ENCODE data around the gene GRIN2B.

The GRIN2B gene

DNA sequence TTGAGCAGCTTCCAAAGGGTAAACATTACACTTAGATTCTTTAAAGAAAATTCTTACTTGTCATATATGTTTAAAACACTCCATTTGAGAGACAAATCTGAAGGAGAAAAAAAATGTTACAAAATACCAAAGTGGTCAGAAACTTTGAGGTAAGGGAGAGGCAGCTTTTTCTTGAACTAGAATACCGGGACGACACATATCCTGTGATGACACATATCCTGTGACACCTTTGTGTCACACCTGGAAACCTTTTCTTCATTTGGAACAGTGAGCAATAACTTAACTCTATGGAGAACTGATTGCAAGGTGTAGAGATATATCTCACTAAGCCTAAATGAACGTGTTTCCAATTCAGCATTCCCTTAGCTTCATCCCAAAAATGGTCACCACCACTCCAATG, 4.6 kb upstream of the GRIN2B start:
- TF ChIP-seq, protein P1, sequence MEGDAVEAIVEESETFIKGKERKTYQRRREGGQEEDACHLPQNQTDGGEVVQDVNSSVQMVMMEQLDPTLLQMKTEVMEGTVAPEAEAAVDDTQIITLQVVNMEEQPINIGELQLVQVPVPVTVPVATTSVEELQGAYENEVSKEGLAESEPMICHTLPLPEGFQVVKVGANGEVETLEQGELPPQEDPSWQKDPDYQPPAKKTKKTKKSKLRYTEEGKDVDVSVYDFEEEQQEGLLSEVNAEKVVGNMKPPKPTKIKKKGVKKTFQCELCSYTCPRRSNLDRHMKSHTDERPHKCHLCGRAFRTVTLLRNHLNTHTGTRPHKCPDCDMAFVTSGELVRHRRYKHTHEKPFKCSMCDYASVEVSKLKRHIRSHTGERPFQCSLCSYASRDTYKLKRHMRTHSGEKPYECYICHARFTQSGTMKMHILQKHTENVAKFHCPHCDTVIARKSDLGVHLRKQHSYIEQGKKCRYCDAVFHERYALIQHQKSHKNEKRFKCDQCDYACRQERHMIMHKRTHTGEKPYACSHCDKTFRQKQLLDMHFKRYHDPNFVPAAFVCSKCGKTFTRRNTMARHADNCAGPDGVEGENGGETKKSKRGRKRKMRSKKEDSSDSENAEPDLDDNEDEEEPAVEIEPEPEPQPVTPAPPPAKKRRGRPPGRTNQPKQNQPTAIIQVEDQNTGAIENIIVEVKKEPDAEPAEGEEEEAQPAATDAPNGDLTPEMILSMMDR (IDR thresholded peaks at IDR 0.05) = no peak

GRCh38 chr12:13981990-13982389, 588 bp upstream of the GRIN2B start:
- TF ChIP-seq, protein P1 (IDR thresholded peaks at IDR 0.05) = no peak

GRCh38 chr12:13980538-13981295, 685 bp downstream of the GRIN2B start:
- TF ChIP-seq, protein P1 (IDR thresholded peaks at IDR 0.05) = no peak

- TF ChIP-seq, protein P1 (IDR thresholded peaks at IDR 0.05) = no peak
Measured at GRCh38 chr12:13979772-13980378, 1.5 kb downstream of the GRIN2B start.

DNA sequence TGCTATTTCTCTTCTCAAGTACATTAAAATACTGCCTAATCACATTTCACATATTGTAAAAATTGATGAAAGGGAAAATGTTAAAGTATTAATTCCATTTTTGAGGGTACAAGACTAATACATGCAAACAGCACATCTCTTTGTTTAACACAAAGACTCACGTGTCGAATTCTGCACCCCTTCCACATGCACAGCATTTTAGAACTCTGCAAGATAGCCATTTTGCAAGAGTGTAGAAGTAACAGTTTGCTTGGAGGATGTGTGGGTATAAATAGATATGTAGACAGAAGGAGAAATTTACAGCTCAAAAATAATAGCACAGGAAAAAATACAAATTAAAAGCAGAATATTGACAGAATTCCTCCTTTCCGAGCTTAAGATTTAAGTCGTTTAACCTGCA, 2.5 kb downstream of the GRIN2B start:
- TF ChIP-seq, protein P1 (IDR thresholded peaks at IDR 0.05) = no peak

GRCh38 chr12:13976880-13977279, 4.5 kb downstream of the GRIN2B start:
- TF ChIP-seq, protein P1 (IDR thresholded peaks at IDR 0.05) = no peak

DNA sequence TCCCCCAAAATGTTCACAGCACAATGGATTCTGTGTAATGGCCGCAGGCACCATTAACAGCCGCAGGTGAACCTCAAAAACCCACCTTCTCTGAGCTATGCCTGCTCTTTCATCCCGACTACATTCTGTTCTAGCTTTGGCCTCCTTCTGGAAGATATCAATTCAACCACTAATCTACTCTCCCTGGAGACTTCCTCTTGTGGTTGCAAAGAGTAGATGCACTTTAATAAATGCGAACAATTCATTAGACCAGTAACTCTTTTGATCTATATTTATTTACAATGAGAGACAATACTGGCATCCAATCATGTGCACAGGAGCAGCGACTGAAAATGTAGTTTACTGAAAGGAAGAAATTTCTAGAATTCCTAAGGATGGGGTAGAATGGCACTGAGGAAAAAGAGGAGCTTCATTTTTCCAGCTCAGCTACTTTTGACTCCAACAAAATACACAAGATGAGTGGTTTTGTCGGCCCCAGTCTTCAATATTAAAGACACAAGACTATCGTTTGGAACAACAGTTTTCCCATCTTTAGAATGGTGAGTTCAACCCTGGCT, 5.3 kb downstream of the GRIN2B start:
- TF ChIP-seq, protein P1 (IDR thresholded peaks at IDR 0.05) = no peak
